Ishikawa (cell line): Measurements from ENCODE around the gene ADD2.

Experiments used
- CEBPB ChIP-seq: IDR thresholded peaks from 2 replicates; pipeline ENCODE4 v1.6.1; 2012
- CREB1 ChIP-seq: IDR thresholded peaks from 2 replicates; pipeline ENCODE4 v1.6.1; 2012; ENCODE audit warnings: low read depth
- EGR1 ChIP-seq: IDR thresholded peaks from 2 replicates; pipeline ENCODE4 v1.6.1; 2012
- EP300 ChIP-seq: IDR thresholded peaks from 2 replicates; pipeline ENCODE4 v1.6.1; 2012; ENCODE audit warnings: borderline replicate concordance
- FOXM1 ChIP-seq: IDR thresholded peaks from 2 replicates; pipeline ENCODE4 v1.6.1; 2012; ENCODE audit warnings: low read depth, borderline replicate concordance
- NFIC ChIP-seq: IDR thresholded peaks from 2 replicates; pipeline ENCODE4 v1.6.1; 2012
- RAD21 ChIP-seq: IDR thresholded peaks from 2 replicates; pipeline ENCODE4 v1.6.1; 2012; ENCODE audit warnings: low read depth
- TAF1 ChIP-seq: IDR thresholded peaks from 2 replicates; pipeline ENCODE4 v1.6.1; 2012; ENCODE audit warnings: low read depth, mild to moderate bottlenecking
- TCF12 ChIP-seq: IDR thresholded peaks from 2 replicates; pipeline ENCODE4 v1.6.1; 2012; ENCODE audit warnings: low read depth
- TEAD4 ChIP-seq: IDR thresholded peaks from 2 replicates; pipeline ENCODE4 v1.6.1; 2012
- YY1 ChIP-seq: IDR thresholded peaks from 2 replicates; pipeline ENCODE4 v1.6.1; 2012; ENCODE audit warnings: low read depth
- ZBTB7A ChIP-seq: IDR thresholded peaks from 2 replicates; pipeline ENCODE4 v1.6.1; 2012; ENCODE audit warnings: low read depth
- TF ChIP-seq, protein P1 (sequence below): IDR thresholded peaks from 2 replicates; pipeline ENCODE4 v1.6.1; 2012
- TF ChIP-seq, protein P2 (sequence below): IDR thresholded peaks from 2 replicates; pipeline ENCODE4 v1.6.1; 2012; ENCODE audit warnings: low read depth, mild to moderate bottlenecking
- TF ChIP-seq, protein P3 (sequence below): IDR thresholded peaks from 2 replicates; pipeline ENCODE4 v1.6.1; 2012

Gene ADD2

DNA sequence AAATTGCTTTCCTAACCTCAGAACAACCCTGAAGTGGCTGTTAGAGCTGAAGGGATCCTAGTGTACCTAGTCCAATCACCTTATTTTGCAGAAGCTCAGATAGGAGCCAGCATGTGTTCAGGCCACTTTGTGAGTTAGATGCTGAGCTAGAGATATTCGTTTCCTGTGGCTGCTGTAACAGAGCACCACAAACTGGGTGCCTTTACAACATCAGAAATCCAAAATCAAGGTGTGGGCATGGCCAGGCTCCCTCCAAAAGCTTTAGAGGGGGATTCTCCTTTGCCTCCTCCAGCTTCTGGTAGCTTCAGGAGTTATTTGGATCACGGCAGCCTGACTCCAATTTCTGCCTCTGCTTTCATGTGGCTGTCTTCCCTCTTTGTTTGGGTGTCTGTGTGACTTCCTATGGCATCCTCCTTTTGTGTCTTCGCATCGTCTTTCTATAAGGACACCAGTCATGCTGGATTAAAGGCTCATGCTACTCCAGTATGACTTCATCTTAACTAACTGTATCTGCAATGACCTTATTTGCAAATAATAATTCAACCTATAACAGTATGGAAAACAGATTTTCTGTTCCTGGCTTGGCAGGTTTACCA lies 128.1 kb downstream of the ADD2 start:
- no peak for TF ChIP-seq TCF12
- TF ChIP-seq EGR1: no peak
- no peak for TF ChIP-seq NFIC
- TF ChIP-seq FOXM1: no peak
- TF ChIP-seq YY1: no peak
- TF ChIP-seq ZBTB7A: no peak
- TF ChIP-seq, protein P1, sequence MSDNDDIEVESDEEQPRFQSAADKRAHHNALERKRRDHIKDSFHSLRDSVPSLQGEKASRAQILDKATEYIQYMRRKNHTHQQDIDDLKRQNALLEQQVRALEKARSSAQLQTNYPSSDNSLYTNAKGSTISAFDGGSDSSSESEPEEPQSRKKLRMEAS: no peak
- no peak for TF ChIP-seq EP300
- TF ChIP-seq TAF1: no peak
- no peak for TF ChIP-seq RAD21
- TF ChIP-seq CEBPB: no peak
- TF ChIP-seq, protein P2, sequence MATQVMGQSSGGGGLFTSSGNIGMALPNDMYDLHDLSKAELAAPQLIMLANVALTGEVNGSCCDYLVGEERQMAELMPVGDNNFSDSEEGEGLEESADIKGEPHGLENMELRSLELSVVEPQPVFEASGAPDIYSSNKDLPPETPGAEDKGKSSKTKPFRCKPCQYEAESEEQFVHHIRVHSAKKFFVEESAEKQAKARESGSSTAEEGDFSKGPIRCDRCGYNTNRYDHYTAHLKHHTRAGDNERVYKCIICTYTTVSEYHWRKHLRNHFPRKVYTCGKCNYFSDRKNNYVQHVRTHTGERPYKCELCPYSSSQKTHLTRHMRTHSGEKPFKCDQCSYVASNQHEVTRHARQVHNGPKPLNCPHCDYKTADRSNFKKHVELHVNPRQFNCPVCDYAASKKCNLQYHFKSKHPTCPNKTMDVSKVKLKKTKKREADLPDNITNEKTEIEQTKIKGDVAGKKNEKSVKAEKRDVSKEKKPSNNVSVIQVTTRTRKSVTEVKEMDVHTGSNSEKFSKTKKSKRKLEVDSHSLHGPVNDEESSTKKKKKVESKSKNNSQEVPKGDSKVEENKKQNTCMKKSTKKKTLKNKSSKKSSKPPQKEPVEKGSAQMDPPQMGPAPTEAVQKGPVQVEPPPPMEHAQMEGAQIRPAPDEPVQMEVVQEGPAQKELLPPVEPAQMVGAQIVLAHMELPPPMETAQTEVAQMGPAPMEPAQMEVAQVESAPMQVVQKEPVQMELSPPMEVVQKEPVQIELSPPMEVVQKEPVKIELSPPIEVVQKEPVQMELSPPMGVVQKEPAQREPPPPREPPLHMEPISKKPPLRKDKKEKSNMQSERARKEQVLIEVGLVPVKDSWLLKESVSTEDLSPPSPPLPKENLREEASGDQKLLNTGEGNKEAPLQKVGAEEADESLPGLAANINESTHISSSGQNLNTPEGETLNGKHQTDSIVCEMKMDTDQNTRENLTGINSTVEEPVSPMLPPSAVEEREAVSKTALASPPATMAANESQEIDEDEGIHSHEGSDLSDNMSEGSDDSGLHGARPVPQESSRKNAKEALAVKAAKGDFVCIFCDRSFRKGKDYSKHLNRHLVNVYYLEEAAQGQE: no peak
- no peak for TF ChIP-seq TEAD4

DNA sequence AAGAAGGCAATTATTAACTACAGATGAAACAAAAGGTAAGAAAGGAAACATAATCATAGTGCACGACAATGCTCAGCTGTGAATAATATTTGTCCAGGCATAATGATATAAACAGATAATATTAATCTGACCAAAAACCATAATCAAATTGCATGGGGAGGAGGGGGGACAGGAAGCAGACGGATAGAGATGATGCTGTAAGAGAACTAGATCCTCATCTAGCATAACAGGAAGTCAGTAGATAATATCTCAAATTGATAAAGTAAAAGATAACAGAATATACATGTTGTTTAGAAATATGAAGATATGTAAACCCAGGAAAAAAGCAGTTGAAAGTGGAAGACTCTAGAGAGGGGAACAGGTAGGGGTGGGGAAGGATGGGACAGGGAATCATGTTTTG lies 129.4 kb downstream of the ADD2 start:
- TF ChIP-seq, protein P3, sequence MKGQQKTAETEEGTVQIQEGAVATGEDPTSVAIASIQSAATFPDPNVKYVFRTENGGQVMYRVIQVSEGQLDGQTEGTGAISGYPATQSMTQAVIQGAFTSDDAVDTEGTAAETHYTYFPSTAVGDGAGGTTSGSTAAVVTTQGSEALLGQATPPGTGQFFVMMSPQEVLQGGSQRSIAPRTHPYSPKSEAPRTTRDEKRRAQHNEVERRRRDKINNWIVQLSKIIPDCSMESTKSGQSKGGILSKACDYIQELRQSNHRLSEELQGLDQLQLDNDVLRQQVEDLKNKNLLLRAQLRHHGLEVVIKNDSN: no peak
- TF ChIP-seq CREB1 (no peak), EGR1 (no peak), EP300 (no peak), RAD21 (no peak), TAF1 (no peak), TEAD4 (no peak), YY1 (no peak), NFIC (no peak)
- TF ChIP-seq, protein P1: no peak

DNA sequence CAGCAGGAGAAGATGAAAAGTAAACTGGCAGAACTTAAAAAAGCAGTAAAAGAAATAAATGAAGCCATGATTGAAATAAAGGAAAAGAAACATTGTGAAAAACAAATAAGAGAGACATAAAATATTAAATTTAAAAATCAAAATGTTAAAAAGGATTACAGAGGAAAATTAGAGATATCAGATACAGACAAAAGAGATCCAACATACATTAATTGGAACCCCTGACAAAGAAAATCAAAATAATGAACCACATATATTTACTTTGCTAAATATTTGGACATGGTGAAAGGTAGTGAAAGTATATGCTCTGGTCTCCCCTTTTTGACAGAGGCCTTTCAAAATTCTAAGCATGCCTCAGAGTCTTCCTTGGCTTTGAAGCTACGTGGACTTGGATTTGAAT lies 134.5 kb downstream of the ADD2 start:
- TF ChIP-seq, protein P3: no peak
- no peak for TF ChIP-seq TCF12
- no peak for TF ChIP-seq EP300
- no peak for TF ChIP-seq TEAD4
- TF ChIP-seq TAF1: no peak
- TF ChIP-seq, protein P1: no peak
- no peak for TF ChIP-seq CEBPB
- no peak for TF ChIP-seq RAD21
- TF ChIP-seq EGR1: no peak
- no peak for TF ChIP-seq ZBTB7A
- TF ChIP-seq YY1: no peak
- TF ChIP-seq CREB1: no peak
- no peak for TF ChIP-seq NFIC
- TF ChIP-seq, protein P2: no peak
- TF ChIP-seq FOXM1: no peak

DNA sequence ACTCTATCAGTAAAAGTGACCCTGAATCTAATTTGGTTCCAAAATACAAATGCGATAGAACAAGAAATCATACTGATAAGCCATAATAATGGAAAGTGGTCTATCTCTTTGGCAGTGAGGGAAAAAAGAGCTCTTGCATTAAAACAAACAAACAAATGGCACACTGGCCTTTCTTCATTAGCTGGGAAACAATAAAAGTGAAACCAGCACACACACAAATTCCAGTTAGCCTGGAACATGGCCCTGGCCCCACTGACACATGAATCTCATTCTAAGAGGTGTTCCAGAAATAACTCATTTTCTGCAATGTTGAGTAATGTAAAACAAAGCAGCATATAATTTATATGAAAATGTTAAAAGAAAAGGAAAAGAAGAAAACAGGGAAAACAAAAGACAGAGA lies 135.0 kb downstream of the ADD2 start:
- TF ChIP-seq TCF12 (no peak), CEBPB (no peak), TEAD4 (no peak), RAD21 (no peak), EP300 (no peak), NFIC (no peak), TAF1 (no peak), CREB1 (no peak), YY1 (no peak), FOXM1 (no peak), EGR1 (no peak), ZBTB7A (no peak)
- TF ChIP-seq, protein P1: no peak
- TF ChIP-seq, protein P3: no peak
- TF ChIP-seq, protein P2: no peak
